ENCODE results near the gene TCF12.

Gene TCF12

GRCh38 chr15:57284535-57284934 lies 366.1 kb downstream of the TCF12 start:
- in situ Hi-C loops (cut with MboI; ENCODE audit: low sequenced_read_pairs): no loop called here

GRCh38 chr15:57285386-57285785 lies 366.9 kb downstream of the TCF12 start:
- in situ Hi-C loops (cut with MboI; ENCODE audit: low sequenced_read_pairs): no loop called here

- in situ Hi-C loops (cut with MboI; ENCODE audit: low sequenced_read_pairs): no loop called here
Measured at GRCh38 chr15:57286446-57287122, 368.1 kb downstream of the TCF12 start.

GRCh38 chr15:57287123-57287521 lies 368.7 kb downstream of the TCF12 start:
- in situ Hi-C loops (cut with MboI; ENCODE audit: low sequenced_read_pairs): no loop called here

GRCh38 chr15:57288926-57289580 lies 370.6 kb downstream of the TCF12 start:
- in situ Hi-C loops (cut with MboI; ENCODE audit: low sequenced_read_pairs): no loop called here

GRCh38 chr15:57290187-57290586 lies 371.7 kb downstream of the TCF12 start:
- in situ Hi-C loops (cut with MboI; ENCODE audit: low sequenced_read_pairs): no loop called here

GRCh38 chr15:57290826-57291225 lies 372.4 kb downstream of the TCF12 start:
- in situ Hi-C loops (cut with MboI; ENCODE audit: low sequenced_read_pairs): no loop called here

GRCh38 chr15:57296473-57297162 lies 378.2 kb downstream of the TCF12 start:
- in situ Hi-C loops (cut with MboI; ENCODE audit: low sequenced_read_pairs): no loop called here

GRCh38 chr15:57297163-57297593 lies 378.7 kb downstream of the TCF12 start:
- in situ Hi-C loops (cut with MboI; ENCODE audit: low sequenced_read_pairs): no loop called here

GRCh38 chr15:57297630-57298029 lies 379.2 kb downstream of the TCF12 start:
- in situ Hi-C loops (cut with MboI; ENCODE audit: low sequenced_read_pairs): no loop called here

GRCh38 chr15:57298204-57298603 lies 379.8 kb downstream of the TCF12 start:
- in situ Hi-C loops (cut with MboI; ENCODE audit: low sequenced_read_pairs): no loop called here

GRCh38 chr15:57298843-57299550 lies 380.6 kb downstream of the TCF12 start:
- in situ Hi-C loops (cut with MboI; ENCODE audit: low sequenced_read_pairs): no loop called here

GRCh38 chr15:57301307-57301706 lies 382.9 kb downstream of the TCF12 start:
- in situ Hi-C loops (cut with MboI; ENCODE audit: low sequenced_read_pairs): no loop called here

- in situ Hi-C loops (cut with MboI; ENCODE audit: low sequenced_read_pairs): no loop called here
Measured at GRCh38 chr15:57302640-57303257, 384.3 kb downstream of the TCF12 start.

GRCh38 chr15:57305009-57305408 lies 386.6 kb downstream of the TCF12 start:
- in situ Hi-C loops (cut with MboI; ENCODE audit: low sequenced_read_pairs): no loop called here

- in situ Hi-C loops (cut with MboI; ENCODE audit: low sequenced_read_pairs): no loop called here
Measured at GRCh38 chr15:57306161-57306943, 387.9 kb downstream of the TCF12 start.

- in situ Hi-C loops (cut with MboI; ENCODE audit: low sequenced_read_pairs): no loop called here
Measured at GRCh38 chr15:57306944-57307411, 388.5 kb downstream of the TCF12 start.

GRCh38 chr15:57307527-57308169 lies 389.2 kb downstream of the TCF12 start:
- in situ Hi-C loops (cut with MboI; ENCODE audit: low sequenced_read_pairs): no loop called here

- in situ Hi-C loops (cut with MboI; ENCODE audit: low sequenced_read_pairs): no loop called here
Measured at GRCh38 chr15:57308170-57308545, 389.7 kb downstream of the TCF12 start.

Measured in hTERT RPE-1 (cell line).